Measurements from ENCODE around the gene ZNF830. TPM values are rescaled to one million over a fixed set of nuclear protein-coding genes. Genes with fewer than 3 reads are reported as not detected.
A peak's percentile ranks its signal among the peaks of the same experiment; 100 is the strongest.

The ZNF830 gene
- total and polyA plus RNA-seq, 2 of the 4 experiments (the other 2 are of a cell fraction): 5.5 to 6.6 TPM

- Histone ChIP-seq H3K4me1 (ENCODE audit: control insufficient read depth, insufficient read depth, low read length) (peaks cover 7% of the 10 kb centered on the region), H3K23ac (ENCODE audit: low read depth, low read length) (peak overlapping the region; percentile 82), H4K20me1 (ENCODE audit: insufficient read depth, low read length) (no peaks in the 10 kb centered on the region), H2BK120ac (ENCODE audit: low read depth, low read length) (peak overlapping the region; percentile 28; the same call in 1 of the 2 replicates), H3K4me3 (ENCODE audit: insufficient read depth, low read depth, low read length) (peak overlapping the region; percentile 91; the same call in 1 of the 2 replicates), H2BK20ac (ENCODE audit: low read depth, low read length) (no peak overlapping the region), H3K27me3 (ENCODE audit: control insufficient read depth, insufficient read depth, low read length) (no peaks in the 10 kb centered on the region), H3K9me1 (ENCODE audit: insufficient read depth, low read length) (0 out of 2 replicates have a peak, but pooled peaks cover 3% of the 10 kb centered on the region), H2AK5ac (ENCODE audit: low read depth, low read length) (no peak overlapping the region; the same call in 1 of the 2 replicates), H3K4ac (ENCODE audit: low read depth, low read length) (peak overlapping the region; percentile 78), H3K36me3 (ENCODE audit: control insufficient read depth, insufficient read depth, low read length) (peaks cover 7% of the 10 kb centered on the region), H4K8ac (ENCODE audit: low read depth in 2 of 2, low read length in 2 of 2) (peak overlapping the region; percentile 24 to 83), H3K14ac (replicated peaks; ENCODE audit: low read depth, low read length) (peak overlapping the region; percentile 67), H2BK15ac (ENCODE audit: low read depth, low read length) (no peak overlapping the region), H2AFZ (replicated peaks; ENCODE audit: low read length, poor library complexity) (no peak overlapping the region), H3K9ac (ENCODE audit: low read depth, low read length) (peak overlapping the region; percentile 89), H3K79me1 (ENCODE audit: low read depth in 1 of 2, low read length in 2 of 2) (peaks cover 16 to 27% of the 10 kb centered on the region in 2 experiments), H2BK5ac (ENCODE audit: low read depth, low read length, poor library complexity, severe bottlenecking) (peak overlapping the region; percentile 87), H3K56ac (ENCODE audit: extremely low read depth, insufficient read depth, low read length) (peak overlapping the region; percentile 76), H2AK9ac (replicated peaks; ENCODE audit: low read depth, low read length, poor library complexity) (no peak overlapping the region), H3K27ac (ENCODE audit: insufficient read depth, low read length) (peak overlapping the region; percentile 93), H4K91ac (ENCODE audit: insufficient read depth, low read depth, low read length) (peak overlapping the region; percentile 79; the same call in 1 of the 2 replicates), H3K4me2 (ENCODE audit: low read depth, low read length) (peak overlapping the region; percentile 84), H3K9me3 (ENCODE audit: control insufficient read depth, insufficient read depth, low read length) (no peaks in the 10 kb centered on the region), H3K18ac (ENCODE audit: low read depth, low read length) (peak overlapping the region; percentile 67), H4K5ac (ENCODE audit: low read depth, low read length) (peak overlapping the region; percentile 93)
- dilution Hi-C loops (cut with HindIII; ENCODE audit: low sequenced_read_pairs, unreplicated experiment): no loop called here
- ATAC-seq (ENCODE audit: low read depth): no peak
- peak; percentile 47 for DNase-seq
- ChIA-PET CTCF (interaction anchor here (0.8 to 1.2 kb wide), 2 partner anchors 9 to 608 kb away, joined by 4 read pairs; no protein-coding TSS in a partner anchor), POLR2A (ENCODE audit: unreplicated experiment) (no interaction called here)
- no CpG with 5 or more reads among the region's 8 CpGs for WGBS, 2 experiments (ENCODE audit: extremely low coverage in 2 of 2, insufficient read length in 1 of 2)
- intact Hi-C loops (cut with micrococcal nuclease): loop anchor here (1.0 to 5.0 kb wide), 3 partner anchors 16 to 136 kb away; partner anchors contain the start of gene RAD51D
- in situ Hi-C loops (cut with MboI; ENCODE audit: low sequenced_read_pairs): loop anchor here (25.0 kb wide), 1 partner anchor 606 kb away; the partner anchor contains the start of genes AP2B1 and PEX12
- BruUV-seq (replicated peaks): no TSS peak
- TF ChIP-seq RCOR1 (IDR thresholded peaks at IDR 0.05; ENCODE audit: insufficient replicate concordance, low read length) (no peak), BHLHE40 (IDR thresholded peaks at IDR 0.05; ENCODE audit: low read depth, low read length) (no peak), POLR2A (IDR thresholded peaks at IDR 0.05; ENCODE audit: low read depth, low read length) (no peak), CEBPB (IDR thresholded peaks at IDR 0.05; ENCODE audit: low read depth, low read length) (no peak), NFE2L2 (IDR thresholded peaks at IDR 0.05; ENCODE audit: low read depth, low read length) (no peak), FOS (IDR thresholded peaks at IDR 0.05; ENCODE audit: low read depth, low read length) (no peak), MAZ (IDR thresholded peaks at IDR 0.05; ENCODE audit: borderline replicate concordance, low read depth, low read length) (no peak), RFX5 (IDR thresholded peaks at IDR 0.05; ENCODE audit: low read depth, low read length) (no peak), MXI1 (IDR thresholded peaks at IDR 0.05; ENCODE audit: borderline replicate concordance, low read depth, low read length) (no peak), MAFK (IDR thresholded peaks at IDR 0.05; ENCODE audit: low read depth, low read length) (no peak), CHD1 (IDR thresholded peaks at IDR 0.05; ENCODE audit: low read depth, low read length) (no peak), ELK1 (IDR thresholded peaks at IDR 0.05; ENCODE audit: borderline replicate concordance, low read depth, low read length) (no peak), RAD21 (IDR thresholded peaks at IDR 0.05; ENCODE audit: low read length) (no peak)
Measured at GRCh38 chr17:34981538-34982241, 20.4 kb downstream of the ZNF830 start.

All from IMR-90 (cell line).